HepG2 (cell line): Measurements from ENCODE around the gene ARHGDIA. TPM values are rescaled to one million over a fixed set of nuclear protein-coding genes. Genes with fewer than 3 reads are reported as not detected.
A peak's percentile ranks its signal among the peaks of the same experiment; 100 is the strongest.

Experiments
- ARHGAP35 ChIP-seq: sonication (generic); formaldehyde crosslinking; IDR thresholded peaks from 2 replicates; pipeline ENCODE4 v1.9.0; 2022; ENCODE audit warnings: mild to moderate bottlenecking, inconsistent platforms, moderate library complexity, missing genetic modification reagents, borderline replicate concordance
- ARID4A ChIP-seq: sonication (generic); formaldehyde crosslinking; IDR thresholded peaks from 2 replicates; pipeline ENCODE4 v1.5.0; 2020; ENCODE audit warnings: mild to moderate bottlenecking, missing genetic modification reagents, borderline replicate concordance
- ATF3 ChIP-seq: sonication (generic); formaldehyde crosslinking; IDR thresholded peaks from 2 replicates; pipeline ENCODE4 v1.4.0; 2020; ENCODE audit warnings: missing genetic modification reagents
- CEBPG ChIP-seq: IDR thresholded peaks from 2 replicates; pipeline ENCODE4 v1.6.1; 2016
- HMG20B ChIP-seq: conservative IDR thresholded peaks from 2 replicates; pipeline ENCODE4 v1.6.1; 2016; ENCODE audit warnings: missing genetic modification reagents, missing compliant biosample characterization
- IKZF1 ChIP-seq: fragments of 450-650 bp; IDR thresholded peaks from 2 replicates; pipeline ENCODE4 v1.7.1; 2016
- KAT2B ChIP-seq: fragments of 150-350 bp; IDR thresholded peaks from 2 replicates; pipeline ENCODE4 v1.6.1; 2014; ENCODE audit warnings: low read depth, low read length, borderline replicate concordance
- NR2F1 ChIP-seq, 2 experiments: fragments of 450-650 bp in 1 of 2; formaldehyde crosslinking in 1 of 2; IDR thresholded peaks; 2 replicates each; pipeline versions ENCODE4 v1.5.0 to v1.6.1; 2016 to 2020; ENCODE audit warnings: mild to moderate bottlenecking in 1 of 2, missing compliant biosample characterization in 1 of 2, missing genetic modification reagents in 1 of 2, moderate library complexity in 1 of 2
- NR3C1 ChIP-seq: sonication (generic); formaldehyde crosslinking; IDR thresholded peaks from 2 replicates; pipeline ENCODE4 v1.4.0; 2020; ENCODE audit warnings: missing genetic modification reagents
- RBAK ChIP-seq: sonication (generic); formaldehyde crosslinking; IDR thresholded peaks from 2 replicates; pipeline ENCODE4 v1.5.1; 2020; ENCODE audit warnings: mild to moderate bottlenecking, missing genetic modification reagents
- ZGPAT ChIP-seq: IDR thresholded peaks from 2 replicates; pipeline ENCODE4 v1.6.1; 2016; ENCODE audit warnings: mild to moderate bottlenecking
- ZNF20 ChIP-seq: sonication (generic); formaldehyde crosslinking; IDR thresholded peaks from 2 replicates; pipeline ENCODE4 v1.4.0; 2020; ENCODE audit warnings: mild to moderate bottlenecking, moderate library complexity, missing genetic modification reagents
- ZNF280B ChIP-seq: sonication (generic); formaldehyde crosslinking; IDR thresholded peaks from 2 replicates; pipeline ENCODE4 v1.5.0; 2020; ENCODE audit warnings: missing genetic modification reagents, mild to moderate bottlenecking, borderline replicate concordance
- ZNF281 ChIP-seq: sonication (generic); formaldehyde crosslinking; IDR thresholded peaks from 2 replicates; pipeline ENCODE4 v1.4.0; 2020; ENCODE audit warnings: missing genetic modification reagents, borderline replicate concordance
- ZNF563 ChIP-seq: sonication (generic); formaldehyde crosslinking; IDR thresholded peaks from 2 replicates; pipeline ENCODE4 v1.8.0; 2022; ENCODE audit warnings: mild to moderate bottlenecking, moderate library complexity, missing genetic modification reagents
- polyA plus RNA-seq, 8 experiments: library from polyadenylated mRNA; depleted of rRNA in 3 of 8; stranded (reverse) in 7 of 8; unstranded in 1 of 8; fragments of >200 nt; fragmentation: Illumina TruSeq in 4 of 8; extraction: Trizol in 4 of 8; gene quantifications; 2 replicates each; pipeline versions ENCODE4 v1.2.1 to v1.2.3, GENCODE V29; 2011 to 2016; ENCODE audit warnings: low read depth in 4 of 8, missing spikeins in 1 of 8, mixed read lengths in 1 of 8; ENCODE audit not compliant: insufficient read depth in 1 of 8
- total RNA-seq, 5 experiments: library from RNA; depleted of rRNA; stranded (reverse); fragments of >200 nt; fragmentation: Illumina TruSeq; extraction: Trizol; gene quantifications; 2 replicates each; pipeline ENCODE4 v1.2.3, GENCODE V29; 2016; ENCODE audit warnings: low read depth in 1 of 5
- TF ChIP-seq, protein P1 (sequence below): sonication (generic); formaldehyde crosslinking; IDR thresholded peaks from 2 replicates; pipeline ENCODE4 v1.5.0; 2020; ENCODE audit warnings: mild to moderate bottlenecking, low read depth, missing genetic modification reagents, borderline replicate concordance
- TF ChIP-seq, protein P2 (sequence below): sonication (generic); formaldehyde crosslinking; IDR thresholded peaks from 2 replicates; pipeline ENCODE4 v1.8.0; 2022; ENCODE audit warnings: mild to moderate bottlenecking, missing genetic modification reagents, moderate library complexity

Gene ARHGDIA
- total and polyA plus RNA-seq, 2 of the 13 experiments (the other 11 are each of a cell fraction or from before 2014, with no cell fraction given): 40.0 to 64.0 TPM

DNA sequence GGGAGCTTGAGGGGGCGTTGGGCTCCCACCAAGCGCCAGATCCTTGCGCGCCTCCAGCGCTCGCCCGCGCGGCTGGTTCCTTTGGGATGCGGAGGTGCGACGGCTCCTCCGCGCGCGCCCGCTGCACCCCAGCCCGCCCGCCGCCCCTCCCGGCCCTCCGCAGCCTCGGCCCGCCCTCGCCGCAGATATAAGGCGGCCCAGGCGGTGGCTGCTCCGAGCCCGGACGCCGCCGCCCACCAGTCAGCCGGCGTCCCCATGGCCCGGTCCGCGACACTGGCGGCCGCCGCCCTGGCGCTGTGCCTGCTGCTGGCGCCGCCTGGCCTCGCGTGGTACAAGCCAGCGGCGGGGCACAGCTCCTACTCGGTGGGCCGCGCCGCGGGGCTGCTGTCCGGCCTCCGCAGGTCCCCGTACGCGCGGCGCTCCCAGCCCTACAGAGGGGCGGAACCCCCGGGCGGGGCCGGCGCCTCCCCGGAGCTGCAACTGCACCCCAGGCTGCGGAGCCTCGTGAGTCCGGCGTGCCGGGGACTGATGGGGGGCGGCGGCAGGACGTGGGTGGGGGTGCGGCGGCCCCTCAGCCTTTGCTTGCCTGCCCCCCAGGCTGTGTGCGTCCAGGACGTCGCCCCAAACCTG lies 31.0 kb upstream of the ARHGDIA start, which contains the start of gene NPB (continued):
- TF ChIP-seq ARID4A (CRISPR knock-in tag) (peak; percentile 13; the same call in 1 of the 2 replicates), ARHGAP35 (CRISPR knock-in tag) (no peak), NR3C1 (CRISPR knock-in tag) (no peak), NR2F1 (CRISPR knock-in tag; IDR thresholded peaks at IDR 0.05) (no peak), ZNF281 (CRISPR knock-in tag) (no peak), ZGPAT (CRISPR knock-in tag) (peak; percentile 27; the same call in 1 of the 2 replicates), ATF3 (no peak; the same call in 1 of the 2 replicates), IKZF1 (no peak), HMG20B (CRISPR knock-in tag) (no peak), CEBPG (CRISPR knock-in tag) (no peak), ZNF20 (CRISPR knock-in tag) (no peak), KAT2B (no peak), RBAK (CRISPR knock-in tag) (no peak), ZNF280B (CRISPR knock-in tag) (no peak), ZNF563 (CRISPR knock-in tag) (peak; percentile 63)
- TF ChIP-seq, protein P1, sequence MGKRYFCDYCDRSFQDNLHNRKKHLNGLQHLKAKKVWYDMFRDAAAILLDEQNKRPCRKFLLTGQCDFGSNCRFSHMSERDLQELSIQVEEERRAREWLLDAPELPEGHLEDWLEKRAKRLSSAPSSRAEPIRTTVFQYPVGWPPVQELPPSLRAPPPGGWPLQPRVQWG (CRISPR knock-in tag): no peak
- TF ChIP-seq, protein P2, sequence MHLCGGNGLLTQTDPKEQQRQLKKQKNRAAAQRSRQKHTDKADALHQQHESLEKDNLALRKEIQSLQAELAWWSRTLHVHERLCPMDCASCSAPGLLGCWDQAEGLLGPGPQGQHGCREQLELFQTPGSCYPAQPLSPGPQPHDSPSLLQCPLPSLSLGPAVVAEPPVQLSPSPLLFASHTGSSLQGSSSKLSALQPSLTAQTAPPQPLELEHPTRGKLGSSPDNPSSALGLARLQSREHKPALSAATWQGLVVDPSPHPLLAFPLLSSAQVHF: no peak
